GM18873 (cell line): ENCODE results near the gene EIF4A2.
"Not testable (repeated sequence)": the region's sequence is repeated elsewhere in the genome, so short reads cannot be mapped to it uniquely, and the experiment has no call there.

Experiments
- ATAC-seq: cut with Tn5 transposase; IDR thresholded peaks from one replicate; pipeline ENCODE4 v1.9.1; 2021; ENCODE audit warnings: mild to moderate bottlenecking, moderate library complexity, moderate number of reproducible peaks; ENCODE audit not compliant: unreplicated experiment, low FRiP score

Gene EIF4A2

DNA sequence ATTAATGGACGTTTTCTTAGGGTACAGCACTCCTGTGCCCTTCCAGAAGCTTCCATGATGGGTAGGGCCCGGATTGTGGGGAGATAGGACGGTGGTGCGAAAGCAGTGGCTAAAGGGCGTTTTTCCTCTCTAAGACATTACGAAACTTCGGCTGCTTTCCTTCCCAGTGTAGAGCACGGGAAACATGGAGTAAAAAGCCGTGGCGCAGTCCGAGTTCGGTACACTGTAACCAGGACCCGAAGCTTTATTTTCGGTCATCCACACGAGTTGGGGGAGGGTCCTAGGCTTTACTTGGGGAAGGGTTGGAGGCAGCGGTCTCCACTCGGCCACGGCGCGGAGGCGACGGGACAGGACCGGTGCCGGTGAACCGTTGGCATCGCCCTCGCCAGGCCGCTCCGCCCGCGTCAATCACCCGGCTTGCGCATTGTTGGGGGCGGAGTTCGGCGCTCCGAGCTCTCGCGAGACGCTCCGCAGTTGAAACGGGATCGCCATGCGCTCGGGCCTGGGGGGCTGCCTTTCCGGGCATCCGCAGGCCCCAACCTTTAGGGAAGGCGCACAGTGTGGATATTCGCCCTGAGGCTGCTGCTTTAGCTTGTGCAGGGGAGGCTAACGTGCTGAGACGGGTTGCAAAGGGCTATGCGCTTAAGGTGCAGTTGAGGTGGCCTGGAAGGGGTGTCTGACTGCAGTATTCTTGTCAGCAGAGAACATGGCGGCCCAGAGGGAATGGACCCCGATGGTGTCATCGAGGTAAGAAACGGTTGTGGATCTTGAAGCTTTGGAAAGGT lies 546 bp downstream of the EIF4A2 start:
- peak; percentile 40 for ATAC-seq

GRCh38 chr3:186784820-186785494 lies 1.6 kb downstream of the EIF4A2 start:
- ATAC-seq = no peak

DNA sequence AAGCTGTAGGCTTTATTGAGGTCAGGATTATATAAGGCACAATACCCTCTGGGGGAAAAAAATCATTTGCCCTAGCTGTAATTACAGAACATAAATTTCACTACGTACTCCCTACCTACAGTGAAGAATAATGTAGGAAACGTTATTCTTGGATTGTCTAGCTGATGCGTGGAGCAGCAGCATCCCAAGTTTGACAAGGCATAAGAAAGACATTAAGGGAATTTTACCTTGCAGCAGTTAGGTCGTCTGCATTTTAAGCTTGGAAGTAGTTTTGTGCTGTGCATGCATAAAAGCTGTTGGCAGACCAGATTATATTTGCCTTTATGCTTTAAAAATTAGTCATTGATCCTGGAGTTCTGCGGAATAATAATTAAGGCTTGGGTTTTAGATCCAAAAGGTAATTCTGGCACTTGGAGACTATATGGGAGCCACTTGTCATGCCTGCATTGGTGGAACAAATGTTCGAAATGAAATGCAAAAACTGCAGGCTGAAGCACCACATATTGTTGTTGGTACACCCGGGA lies 2.2 kb downstream of the EIF4A2 start:
- ATAC-seq = no peak

- ATAC-seq = no peak
These were observed 3.5 kb downstream of the EIF4A2 start for GRCh38 chr3:186786922-186787321.

DNA sequence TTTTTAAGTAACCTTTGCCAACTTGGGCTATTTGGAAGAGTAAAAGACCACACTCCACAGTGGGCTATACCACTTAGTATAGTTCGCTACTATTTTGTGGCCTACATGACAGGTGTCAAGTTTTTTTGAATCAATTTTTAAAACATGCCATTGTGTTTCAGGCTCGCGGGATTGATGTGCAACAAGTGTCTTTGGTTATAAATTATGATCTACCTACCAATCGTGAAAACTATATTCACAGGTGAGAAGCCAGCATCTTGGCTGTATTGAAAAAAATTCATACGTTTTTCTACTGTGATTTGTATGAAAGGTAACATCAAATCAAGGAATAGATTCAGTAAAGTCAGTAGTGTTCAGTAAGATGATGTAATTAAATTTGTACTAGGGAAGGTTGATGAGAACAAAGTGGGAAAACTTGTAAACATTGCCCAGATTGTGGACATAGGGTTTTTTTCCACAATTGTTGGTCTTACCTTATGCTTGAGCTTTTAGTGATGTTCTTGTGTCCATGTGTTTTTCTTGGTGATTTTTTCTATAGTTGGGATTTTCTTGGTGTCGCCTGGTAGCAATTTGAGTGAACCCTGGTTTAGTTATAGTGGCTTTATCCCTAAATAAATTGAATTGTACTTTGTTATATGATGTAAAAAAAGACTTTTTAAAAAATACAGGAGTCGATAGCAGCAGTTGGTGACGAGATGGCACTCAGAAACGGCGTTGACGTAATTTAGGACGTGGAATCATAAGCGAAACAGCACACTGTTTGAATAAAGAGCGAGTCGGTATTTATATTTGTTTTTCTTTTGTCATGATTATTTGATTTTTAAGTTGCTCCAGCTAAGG lies 4.5 kb downstream of the EIF4A2 start:
- no peak for ATAC-seq

GRCh38 chr3:186788482-186789370 lies 5.3 kb downstream of the EIF4A2 start:
- no peak for ATAC-seq

GRCh38 chr3:186789554-186790260 lies 6.3 kb downstream of the EIF4A2 start:
- ATAC-seq = no peak

DNA sequence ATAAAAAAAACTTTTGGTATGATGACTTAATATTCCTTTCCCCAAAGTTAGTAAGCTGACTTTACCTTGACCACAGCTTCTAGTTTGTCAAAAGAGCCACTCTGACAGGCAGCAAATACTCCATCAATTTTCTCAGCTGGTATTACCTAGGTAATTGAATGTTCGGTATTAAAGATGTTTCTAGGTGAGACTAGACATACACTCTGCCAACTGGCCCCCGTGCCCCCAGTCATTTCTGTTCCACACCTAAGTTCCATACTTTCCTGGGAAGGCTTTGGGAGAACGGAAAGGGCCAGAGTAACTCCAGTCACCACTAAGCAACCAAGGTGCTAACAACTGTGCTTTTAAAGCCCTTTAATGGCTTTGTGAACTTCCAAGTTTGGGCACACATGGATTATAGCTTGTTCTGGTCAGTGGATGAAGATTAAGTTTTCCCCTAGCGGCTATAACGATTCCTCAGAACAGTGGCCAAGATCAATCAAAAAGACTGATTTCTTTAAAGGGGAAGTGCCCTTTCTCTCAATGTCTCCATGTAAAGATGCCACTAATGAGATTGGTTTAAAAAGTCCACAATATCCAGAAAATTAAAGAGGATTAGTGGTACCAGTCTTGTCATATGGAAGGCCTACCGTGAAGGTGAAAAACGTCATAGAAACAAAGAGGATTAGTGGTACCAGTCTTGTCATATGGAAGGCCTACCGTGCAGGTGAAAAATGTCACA lies 7.0 kb downstream of the EIF4A2 start:
- no peak for ATAC-seq

- no peak for ATAC-seq
These were observed 15.0 kb downstream of the EIF4A2 start for GRCh38 chr3:186798239-186798874.

GRCh38 chr3:186800285-186800684 lies 16.9 kb downstream of the EIF4A2 start:
- no peak for ATAC-seq

DNA sequence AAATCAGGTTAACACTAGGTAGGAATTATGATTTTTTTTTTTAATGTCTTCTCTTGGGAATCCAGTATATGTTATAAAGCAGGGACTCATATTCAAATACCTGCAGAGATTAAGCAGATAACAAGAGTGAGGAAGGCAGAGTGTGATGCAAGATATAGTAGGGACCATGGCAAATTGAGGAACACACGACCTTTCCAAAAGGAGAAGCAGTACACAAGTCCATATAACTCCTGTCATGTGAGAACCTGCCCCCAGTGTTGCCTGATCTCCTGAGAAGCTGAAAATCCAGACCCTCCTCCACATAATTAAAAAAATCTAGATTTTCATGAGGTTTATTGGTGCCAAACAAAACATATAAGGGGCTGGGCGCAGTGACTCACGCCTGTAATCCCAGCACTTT lies 19.3 kb downstream of the EIF4A2 start:
- ATAC-seq = no peak

DNA sequence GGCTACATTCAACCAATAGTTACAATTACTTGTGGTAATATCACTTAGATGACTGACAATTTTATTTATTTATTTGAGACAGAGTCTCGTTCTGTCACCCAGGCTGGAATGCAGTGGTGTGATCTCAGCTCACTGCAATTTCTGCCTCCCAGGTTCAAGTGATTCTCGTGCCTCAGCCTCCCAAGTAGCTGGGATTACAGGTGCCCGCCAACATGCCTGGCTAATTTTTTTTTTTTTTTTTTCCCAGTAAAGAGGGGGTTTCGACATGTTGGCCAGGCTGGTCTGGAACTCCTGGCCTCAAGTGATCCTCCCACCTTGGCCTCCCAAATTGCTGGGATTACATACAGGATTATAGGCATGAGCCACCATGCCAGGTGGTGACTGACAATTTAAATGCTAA lies 20.1 kb downstream of the EIF4A2 start:
- not testable (repeated sequence) for ATAC-seq

GRCh38 chr3:186806089-186807055 lies 23.0 kb downstream of the EIF4A2 start, which contains the start of gene RFC4:
TSS of gene RFC4 (minus strand) at chr3:186806482. CDS start at chr3:186804713, 1,769 bp downstream.
- ATAC-seq = peak; percentile 73

- ATAC-seq = no peak
These were observed 23.9 kb downstream of the EIF4A2 start for GRCh38 chr3:186807231-186807630.

DNA sequence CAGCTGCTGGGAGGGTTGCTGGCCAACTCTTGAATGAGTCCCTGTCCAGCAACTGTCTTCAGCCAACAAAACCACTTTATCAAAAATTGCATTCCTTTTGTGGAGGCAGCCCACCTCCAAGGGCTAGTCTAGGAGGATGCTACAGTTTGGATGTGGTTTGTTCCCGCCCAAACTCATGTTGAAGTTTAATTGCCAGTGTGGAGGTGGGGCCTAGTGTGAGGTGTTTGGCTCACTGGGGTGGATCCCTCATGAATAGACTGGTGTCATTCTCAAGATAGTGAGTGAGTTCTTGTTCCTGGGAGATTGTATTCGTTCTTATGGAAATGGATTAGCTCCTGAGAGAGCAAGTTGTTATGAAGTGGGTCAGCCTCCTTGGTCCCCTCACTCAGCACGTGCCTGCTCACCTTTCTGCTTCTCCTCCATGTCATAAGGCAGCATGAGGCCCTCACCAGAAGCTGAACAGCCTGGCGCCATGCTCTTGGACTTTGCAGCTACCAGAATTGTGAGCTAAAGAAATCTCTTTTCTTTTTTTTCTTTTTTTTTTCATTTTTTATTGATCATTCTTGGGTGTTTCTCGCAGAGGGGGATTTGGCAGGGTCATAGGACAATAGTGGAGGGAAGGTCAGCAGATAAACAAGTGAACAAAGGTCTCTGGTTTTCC lies 27.1 kb downstream of the EIF4A2 start:
- no peak for ATAC-seq

DNA sequence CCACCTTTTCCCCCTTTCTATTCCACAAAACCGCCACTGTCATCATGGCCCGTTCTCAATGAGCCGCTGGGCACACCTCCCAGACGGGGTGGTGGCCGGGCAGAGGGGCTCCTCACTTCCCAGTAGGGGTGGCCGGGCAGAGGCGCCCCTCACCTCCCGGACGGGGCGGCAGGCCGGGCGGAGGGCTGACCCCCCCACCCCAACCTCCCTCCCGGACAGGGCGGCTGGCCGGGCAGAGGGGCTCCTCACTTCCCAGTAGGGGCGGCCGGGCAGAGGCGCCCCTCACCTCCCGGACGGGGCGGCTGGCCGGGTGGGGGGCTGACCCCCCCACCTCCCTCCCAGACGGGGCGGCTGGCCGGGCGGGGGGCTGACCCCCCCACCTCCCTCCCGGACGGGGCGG lies 27.9 kb downstream of the EIF4A2 start:
- not testable (repeated sequence) for ATAC-seq
